Body of pancreas (tissue), 4 donors: Measurements from ENCODE around the gene SYNGR1. TPM values are rescaled to one million over a fixed set of nuclear protein-coding genes. Genes with fewer than 3 reads are reported as not detected.

ENCODE experiments used
- ATAC-seq: fragments of 150-250 bp; one replicate; pipeline ENCODE4 v1.9.1; 2016
- DNase-seq, 4 donors: peaks; one replicate each; pipeline ENCODE4 v3.0.0-alpha.2; 2019
- H3K27ac ChIP-seq, 4 donors: fragments of 200-600 bp; sonication (generic); 1 replicate in 3 of 4; 2 replicates in 1 of 4; pipeline versions ENCODE4 v1.5.1 to v1.6.1; 2016 to 2019; ENCODE audit warnings: mild to moderate bottlenecking in 1 of 4, mixed read lengths in 1 of 4, moderate library complexity in 1 of 4
- H3K27me3 ChIP-seq, 2 donors: fragments of 200-600 bp; sonication (generic); one replicate each; pipeline ENCODE4 v1.6.0; 2016; ENCODE audit warnings: mild to moderate bottlenecking in 1 of 2
- H3K36me3 ChIP-seq, 2 donors: fragments of 200-600 bp; sonication (generic); replicated peaks in 1 of 2; 2 replicates each; pipeline ENCODE4 v1.5.1; 2016; ENCODE audit warnings: low read depth in 2 of 2; ENCODE audit not compliant: insufficient read depth in 1 of 2
- H3K4me1 ChIP-seq: fragments of 200-600 bp; sonication (generic); one replicate; pipeline ENCODE4 v1.6.0; 2016
- H3K4me3 ChIP-seq, 2 donors: fragments of 200-600 bp; sonication (generic); 1 replicate in 1 of 2; 2 replicates in 1 of 2; pipeline ENCODE4 v1.5.1; 2016 to 2019
- H3K9me3 ChIP-seq, 3 donors: fragments of 200-600 bp; sonication (generic); 1 replicate in 2 of 3; 2 replicates in 1 of 3; pipeline ENCODE4 v1.5.1; 2016
- POLR2A ChIP-seq, 3 donors: fragments of 450-650 bp; IDR thresholded peaks; one replicate each; pipeline ENCODE4 v1.6.1; 2016; ENCODE audit warnings: antibody characterized with exemption in 3 of 3, mild to moderate bottlenecking in 2 of 3
- WGBS, 2 donors: methylation state at CpG; one replicate each; pipeline ENCODE4 v1.1.5; 2017; 5-methylcytosine and 5-hydroxymethylcytosine counted together
- intact Hi-C: fragments of 100-400 bp; cut with DNase I; formaldehyde crosslinking; loops from one replicate; pipeline ENCODE4 v1.15.1; 2023
- total RNA-seq, 2 donors: library from RNA; depleted of rRNA; stranded (reverse); fragments of >200 nt; gene quantifications; one replicate each; pipeline ENCODE4 v1.1.0, GENCODE V29; 2016
- TF ChIP-seq, protein P1 (sequence below), 7 experiments: fragments of 450-650 bp in 4 of 7; fragments of 200-600 bp in 3 of 7; sonication (generic) in 3 of 7; IDR thresholded peaks; one replicate each; pipeline ENCODE4 v1.5.1; 2016 to 2019; ENCODE audit warnings: antibody characterized with exemption in 7 of 7

SYNGR1 gene
- total RNA-seq, 2 donors from 2014 or later, result 15.2 to 35.0 TPM

DNA sequence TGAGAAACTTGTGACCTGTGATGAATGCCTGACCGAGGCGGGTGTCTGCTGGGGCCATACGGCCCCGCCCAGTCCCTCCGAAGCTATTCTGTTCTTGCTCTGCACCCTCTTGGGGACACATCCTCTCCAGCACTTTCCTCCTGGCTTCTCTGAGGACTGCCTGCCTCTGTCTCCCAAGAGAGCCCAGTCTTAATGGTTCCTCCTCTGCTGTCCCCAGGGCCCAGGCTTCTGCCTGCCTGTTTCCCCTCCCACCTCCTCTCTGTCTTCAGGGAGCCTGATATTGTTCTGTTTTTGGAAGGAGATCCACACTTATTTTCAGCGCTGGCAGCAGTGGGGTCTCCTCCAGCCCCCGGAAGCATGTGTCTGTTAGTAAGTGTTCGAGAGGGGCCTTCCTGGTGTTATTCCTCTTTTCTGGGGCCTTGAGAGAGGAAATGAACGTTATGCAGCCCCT lies 18.7 kb downstream of the SYNGR1 start:
- Histone ChIP-seq H3K36me3 (no peaks in the 10 kb centered on the region), H3K27ac (no peak overlapping the region), H3K9me3 (no peaks in the 10 kb centered on the region), H3K27me3 (no peaks in the 10 kb centered on the region), H3K4me3 (no peak overlapping the region), H3K4me1 (no peaks in the 10 kb centered on the region)
- DNase-seq (no peak), ATAC-seq (no peak)
- WGBS, 2 donors, result 73 to 96% methylated on average over 8 to 9 of the region's 9 CpGs
- intact Hi-C loops, result no loop called here
- no peak for TF ChIP-seq POLR2A (IDR thresholded peaks at IDR 0.05)
- TF ChIP-seq, protein P1, sequence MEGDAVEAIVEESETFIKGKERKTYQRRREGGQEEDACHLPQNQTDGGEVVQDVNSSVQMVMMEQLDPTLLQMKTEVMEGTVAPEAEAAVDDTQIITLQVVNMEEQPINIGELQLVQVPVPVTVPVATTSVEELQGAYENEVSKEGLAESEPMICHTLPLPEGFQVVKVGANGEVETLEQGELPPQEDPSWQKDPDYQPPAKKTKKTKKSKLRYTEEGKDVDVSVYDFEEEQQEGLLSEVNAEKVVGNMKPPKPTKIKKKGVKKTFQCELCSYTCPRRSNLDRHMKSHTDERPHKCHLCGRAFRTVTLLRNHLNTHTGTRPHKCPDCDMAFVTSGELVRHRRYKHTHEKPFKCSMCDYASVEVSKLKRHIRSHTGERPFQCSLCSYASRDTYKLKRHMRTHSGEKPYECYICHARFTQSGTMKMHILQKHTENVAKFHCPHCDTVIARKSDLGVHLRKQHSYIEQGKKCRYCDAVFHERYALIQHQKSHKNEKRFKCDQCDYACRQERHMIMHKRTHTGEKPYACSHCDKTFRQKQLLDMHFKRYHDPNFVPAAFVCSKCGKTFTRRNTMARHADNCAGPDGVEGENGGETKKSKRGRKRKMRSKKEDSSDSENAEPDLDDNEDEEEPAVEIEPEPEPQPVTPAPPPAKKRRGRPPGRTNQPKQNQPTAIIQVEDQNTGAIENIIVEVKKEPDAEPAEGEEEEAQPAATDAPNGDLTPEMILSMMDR (IDR thresholded peaks at IDR 0.05), result no peak

DNA sequence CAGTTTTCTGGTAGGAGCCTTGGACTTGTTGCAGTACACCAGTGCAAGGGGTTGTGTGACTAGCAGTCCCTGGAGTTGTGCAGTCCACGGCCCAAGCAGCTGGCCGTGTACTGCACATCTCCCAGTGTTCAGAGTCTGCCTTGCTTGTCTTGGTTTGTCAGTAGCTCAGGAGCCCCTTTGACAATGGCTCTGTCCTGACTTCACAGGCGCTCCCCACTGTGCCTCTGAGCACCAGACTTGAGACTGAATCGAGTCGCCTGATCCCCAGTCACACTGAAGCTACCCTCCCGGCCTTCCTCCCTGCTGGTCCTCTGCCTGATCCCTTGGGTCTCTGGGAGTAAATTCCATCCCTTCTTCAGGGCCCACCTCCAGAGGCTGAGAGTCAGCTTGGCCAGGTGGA lies 19.4 kb downstream of the SYNGR1 start:
- WGBS, 2 donors, result 81 to 90% methylated on average over 3 to 6 of the region's 6 CpGs
- Histone ChIP-seq H3K27ac (no peak overlapping the region), H3K9me3 (no peaks in the 10 kb centered on the region), H3K4me3 (no peak overlapping the region), H3K4me1 (no peaks in the 10 kb centered on the region), H3K36me3 (no peaks in the 10 kb centered on the region), H3K27me3 (no peaks in the 10 kb centered on the region)
- DNase-seq (no peak), ATAC-seq (no peak)
- TF ChIP-seq, protein P1 (IDR thresholded peaks at IDR 0.05), result no peak
- no peak for TF ChIP-seq POLR2A (IDR thresholded peaks at IDR 0.05)
- intact Hi-C loops, result no loop called here

DNA sequence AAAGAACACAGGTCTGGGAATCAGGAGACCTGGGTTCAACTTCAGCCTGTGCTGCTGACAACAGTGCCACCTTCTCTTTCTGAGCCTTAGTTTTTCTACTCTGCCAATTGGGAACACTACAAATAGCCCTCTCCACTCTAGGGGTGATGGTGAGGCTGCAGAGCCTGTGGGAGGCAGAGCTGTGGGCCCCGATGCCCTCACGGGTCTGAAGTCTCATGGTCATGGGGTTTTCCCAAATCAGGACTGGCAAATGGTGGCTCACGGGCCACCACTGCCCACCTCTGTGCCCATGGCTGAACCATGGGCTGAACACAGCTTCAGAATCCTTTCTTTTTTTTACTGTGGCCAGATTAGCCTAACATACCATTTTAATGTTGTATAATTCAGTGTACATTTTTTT lies 19.8 kb downstream of the SYNGR1 start:
- H3K9me3 ChIP-seq, result no peaks in the 10 kb centered on the region
- H3K4me3 ChIP-seq, result no peak overlapping the region
- WGBS, 2 donors, result 84 to 88% methylated on average over 3 of the region's 3 CpGs
- intact Hi-C loops, result no loop called here
- DNase-seq, result no peak
- H3K27ac ChIP-seq, result no peak overlapping the region
- ATAC-seq, result no peak
- no peaks in the 10 kb centered on the region for H3K36me3 ChIP-seq
- H3K27me3 ChIP-seq, result no peaks in the 10 kb centered on the region
- H3K4me1 ChIP-seq, result no peaks in the 10 kb centered on the region
- TF ChIP-seq, protein P1 (IDR thresholded peaks at IDR 0.05), result no peak
- no peak for TF ChIP-seq POLR2A (IDR thresholded peaks at IDR 0.05)

DNA sequence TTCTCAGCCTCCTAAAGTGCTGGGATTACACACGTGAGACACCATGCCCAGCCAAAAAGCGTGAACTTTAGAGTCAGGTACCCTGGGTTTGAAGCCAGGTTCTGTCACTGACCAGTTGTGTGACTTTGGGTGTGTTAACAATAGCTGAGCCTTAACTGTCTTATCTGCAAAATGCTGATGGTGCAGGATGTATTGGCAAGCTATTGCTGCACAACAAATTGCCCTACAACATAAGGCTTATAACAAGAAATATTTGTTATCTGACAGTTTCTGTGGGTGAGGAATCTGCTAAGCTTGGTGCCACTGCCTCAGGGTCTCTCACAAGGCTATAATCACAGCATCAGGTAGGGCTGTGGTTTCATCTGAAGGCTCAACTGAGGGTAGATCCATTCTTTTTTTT lies 21.9 kb downstream of the SYNGR1 start:
- intact Hi-C loops, result no loop called here
- no peak overlapping the region for H3K4me3 ChIP-seq
- H3K27me3 ChIP-seq, result no peaks in the 10 kb centered on the region
- no peak for ATAC-seq
- no peaks in the 10 kb centered on the region for H3K9me3 ChIP-seq
- no peak for TF ChIP-seq POLR2A (IDR thresholded peaks at IDR 0.05)
- TF ChIP-seq, protein P1 (IDR thresholded peaks at IDR 0.05), result no peak
- H3K36me3 ChIP-seq, result no peaks in the 10 kb centered on the region
- no peak overlapping the region for H3K27ac ChIP-seq
- WGBS, 2 donors, result 90 to 94% methylated on average over 2 of the region's 2 CpGs
- DNase-seq, result no peak
- no peaks in the 10 kb centered on the region for H3K4me1 ChIP-seq

DNA sequence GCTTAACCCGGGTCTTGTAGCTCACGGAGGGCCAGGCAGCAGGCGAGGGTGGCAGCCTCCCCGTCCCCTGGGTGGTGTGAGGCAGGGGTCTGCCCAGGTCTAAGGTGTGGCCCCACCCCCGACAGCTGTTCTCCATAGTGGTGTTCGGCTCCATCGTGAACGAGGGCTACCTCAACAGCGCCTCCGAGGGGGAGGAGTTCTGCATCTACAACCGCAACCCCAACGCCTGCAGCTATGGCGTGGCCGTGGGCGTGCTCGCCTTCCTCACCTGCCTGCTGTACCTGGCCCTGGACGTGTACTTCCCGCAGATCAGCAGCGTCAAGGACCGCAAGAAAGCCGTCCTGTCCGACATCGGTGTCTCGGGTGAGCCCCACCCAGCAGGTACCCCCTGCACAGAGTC lies 24.4 kb downstream of the SYNGR1 start:
- intact Hi-C loops, result no loop called here
- Histone ChIP-seq H3K36me3 (no peaks in the 10 kb centered on the region), H3K9me3 (no peaks in the 10 kb centered on the region), H3K4me1 (no peaks in the 10 kb centered on the region), H3K27ac (no peak overlapping the region), H3K27me3 (no peaks in the 10 kb centered on the region), H3K4me3 (no peak overlapping the region)
- no peak for ATAC-seq
- 86 to 91% methylated on average over 10 to 24 of the region's 24 CpGs for WGBS, 2 donors
- TF ChIP-seq, protein P1 (IDR thresholded peaks at IDR 0.05), result no peak
- TF ChIP-seq POLR2A (IDR thresholded peaks at IDR 0.05), result no peak
- DNase-seq, result no peak
